Middle frontal gyrus (tissue), 1 donor: ENCODE data around the gene CACNA1S.
A peak's percentile ranks its signal among the peaks of the same experiment; 100 is the strongest.

Experiments used
- DNase-seq: peaks from one replicate; pipeline ENCODE4 v3.0.0-alpha.2; 2015; ENCODE audit warnings: low spot score; ENCODE audit errors: extremely low spot score

CACNA1S gene

GRCh38 chr1:201140235-201140940, 28.2 kb upstream of the CACNA1S start:
- no peak for DNase-seq

GRCh38 chr1:201139756-201140155, 27.5 kb upstream of the CACNA1S start:
- DNase-seq: no peak

- DNase-seq: no peak
These were observed 27.1 kb upstream of the CACNA1S start for GRCh38 chr1:201139306-201139705.

- no peak for DNase-seq
These were observed 26.1 kb upstream of the CACNA1S start for GRCh38 chr1:201138311-201138840.

GRCh38 chr1:201137579-201138310, 25.5 kb upstream of the CACNA1S start:
- DNase-seq: peak; percentile 50

GRCh38 chr1:201137024-201137392, 24.8 kb upstream of the CACNA1S start:
- no peak for DNase-seq

- no peak for DNase-seq
These were observed 24.3 kb upstream of the CACNA1S start for GRCh38 chr1:201136355-201137023.

GRCh38 chr1:201134405-201134804, 22.2 kb upstream of the CACNA1S start:
- no peak for DNase-seq

GRCh38 chr1:201131398-201131797, 19.2 kb upstream of the CACNA1S start:
- DNase-seq: no peak

- DNase-seq: no peak
These were observed 16.7 kb upstream of the CACNA1S start for GRCh38 chr1:201128962-201129361.

- no peak for DNase-seq
These were observed 16.2 kb upstream of the CACNA1S start for GRCh38 chr1:201128476-201128875.

GRCh38 chr1:201127755-201128455, 15.7 kb upstream of the CACNA1S start:
- no peak for DNase-seq

GRCh38 chr1:201126832-201127754, 14.9 kb upstream of the CACNA1S start, which contains the start of gene ASCL5:
TSS of gene ASCL5 (minus strand) at chr1:201127184. CDS start at chr1:201115372, 11,812 bp downstream.
- DNase-seq: no peak

GRCh38 chr1:201126463-201126831, 14.2 kb upstream of the CACNA1S start:
- no peak for DNase-seq

GRCh38 chr1:201125800-201126199, 13.6 kb upstream of the CACNA1S start:
- no peak for DNase-seq

- DNase-seq: no peak
These were observed 12.8 kb upstream of the CACNA1S start for GRCh38 chr1:201125019-201125418.

GRCh38 chr1:201123866-201124265, 11.6 kb upstream of the CACNA1S start:
- no peak for DNase-seq

GRCh38 chr1:201122321-201122957, 10.2 kb upstream of the CACNA1S start:
- DNase-seq: no peak

GRCh38 chr1:201119206-201120197, 7.3 kb upstream of the CACNA1S start:
- no peak for DNase-seq
